K562 (cell line): ENCODE measurements around the gene CCDC9B. TPM values are rescaled to one million over a fixed set of nuclear protein-coding genes. Genes with fewer than 3 reads are reported as not detected.

Experiments used
- ATF6 ChIP-seq: sonication (generic); formaldehyde crosslinking; IDR thresholded peaks from 2 replicates; pipeline ENCODE4 v1.4.0; 2020; ENCODE audit warnings: mild to moderate bottlenecking, missing genetic modification reagents
- ETV5 ChIP-seq: sonication (generic); formaldehyde crosslinking; IDR thresholded peaks from 2 replicates; pipeline ENCODE4 v1.4.0; 2020; ENCODE audit warnings: low read depth, mild to moderate bottlenecking, missing genetic modification reagents
- KLF16 ChIP-seq: IDR thresholded peaks from 2 replicates; pipeline ENCODE4 v1.6.1; 2016; ENCODE audit warnings: antibody characterized with exemption
- L3MBTL2 ChIP-seq: fragments of 450-650 bp; IDR thresholded peaks from 2 replicates; pipeline ENCODE4 v1.6.1; 2016; ENCODE audit warnings: mild to moderate bottlenecking, moderate library complexity
- MAZ ChIP-seq, 2 experiments: fragments of 450-650 bp in 1 of 2; sonication (generic) in 1 of 2; formaldehyde crosslinking; IDR thresholded peaks in 1 of 2; conservative IDR thresholded peaks in 1 of 2; 2 replicates each; pipeline versions ENCODE4 v1.4.0 to v1.5.0; 2020; ENCODE audit warnings: mild to moderate bottlenecking in 1 of 2, missing genetic modification reagents in 1 of 2
- MCM2 ChIP-seq: fragments of 450-650 bp; IDR thresholded peaks from 2 replicates; pipeline ENCODE4 v1.6.1; 2017; ENCODE audit warnings: low read depth, mild to moderate bottlenecking
- MITF ChIP-seq: IDR thresholded peaks from 2 replicates; pipeline ENCODE4 v1.6.1; 2014; ENCODE audit warnings: antibody characterized with exemption
- MTA3 ChIP-seq: fragments of 450-650 bp; formaldehyde crosslinking; IDR thresholded peaks from 2 replicates; pipeline ENCODE4 v1.6.1; 2017; ENCODE audit warnings: mild to moderate bottlenecking, borderline replicate concordance
- PHB2 ChIP-seq: fragments of 450-650 bp; IDR thresholded peaks from 2 replicates; pipeline ENCODE4 v1.6.1; 2017; ENCODE audit warnings: low read depth
- PML ChIP-seq: IDR thresholded peaks from 2 replicates; pipeline ENCODE4 v1.6.1; 2012; ENCODE audit warnings: low read length, inconsistent platforms
- POLR2B ChIP-seq: fragments of 450-650 bp; IDR thresholded peaks from 2 replicates; pipeline ENCODE4 v1.6.1; 2018; ENCODE audit warnings: low read depth; ENCODE audit not compliant: partially characterized antibody
- RAD21 ChIP-seq, 2 experiments: fragments of 250-450 bp in 1 of 2; fragments of 450-650 bp in 1 of 2; sonication (Bioruptor Pico) in 1 of 2; formaldehyde crosslinking in 1 of 2; IDR thresholded peaks in 1 of 2; conservative IDR thresholded peaks in 1 of 2; 2 replicates each; pipeline versions ENCODE4 v1.4.0 to v1.8.0; 2020 to 2022; ENCODE audit warnings: mild to moderate bottlenecking in 2 of 2, moderate library complexity in 1 of 2
- SFPQ ChIP-seq: fragments of 200-400 bp; formaldehyde crosslinking; IDR thresholded peaks from 2 replicates; pipeline ENCODE4 v1.6.1; 2017; ENCODE audit warnings: mild to moderate bottlenecking, low read depth, low read length, moderate library complexity
- SIN3B ChIP-seq: fragments of 450-650 bp; IDR thresholded peaks from 2 replicates; pipeline ENCODE4 v1.6.1; 2017; ENCODE audit warnings: low read depth, mild to moderate bottlenecking, moderate library complexity
- SREBF2 ChIP-seq: sonication (generic); formaldehyde crosslinking; IDR thresholded peaks from 2 replicates; pipeline ENCODE4 v1.4.0; 2020; ENCODE audit warnings: mild to moderate bottlenecking, missing genetic modification reagents
- TAL1 ChIP-seq: fragments of 450-650 bp; IDR thresholded peaks from 2 replicates; pipeline ENCODE4 v1.6.1; 2016; ENCODE audit warnings: mild to moderate bottlenecking
- TFAP4 ChIP-seq: sonication (generic); formaldehyde crosslinking; IDR thresholded peaks from 2 replicates; pipeline ENCODE4 v1.8.0; 2022; ENCODE audit warnings: missing genetic modification reagents, mild to moderate bottlenecking, moderate library complexity, borderline replicate concordance
- ZEB2 ChIP-seq: fragments of 450-650 bp; IDR thresholded peaks from 2 replicates; pipeline ENCODE4 v1.6.1; 2016
- ZKSCAN1 ChIP-seq: fragments of 150-350 bp; IDR thresholded peaks from 2 replicates; pipeline ENCODE4 v1.6.1; 2016; ENCODE audit warnings: low read depth, low read length
- ZZZ3 ChIP-seq: fragments of 450-650 bp; IDR thresholded peaks from 2 replicates; pipeline ENCODE4 v1.6.1; 2016; ENCODE audit warnings: antibody characterized with exemption, mild to moderate bottlenecking, moderate library complexity
- polyA plus RNA-seq, 8 experiments: library from polyadenylated mRNA; depleted of rRNA in 4 of 8; stranded (reverse) in 5 of 8; unstranded in 3 of 8; fragments of >200 nt; fragmentation: Nextera tagmentation in 2 of 8; fragmentation: Illumina TruSeq in 1 of 8; extraction: Ambion mirVana in 2 of 8; extraction: Trizol in 1 of 8; gene quantifications; 2 replicates each; pipeline versions ENCODE4 v1.2.1 to v1.2.3, GENCODE V29; 2011 to 2014; ENCODE audit warnings: inconsistent platforms in 1 of 8, missing spikeins in 1 of 8
- total RNA-seq, 7 experiments: library from RNA; depleted of rRNA in 6 of 7; stranded (reverse); fragments of >200 nt in 6 of 7; fragmentation: Illumina TruSeq in 2 of 7; extraction: Trizol in 2 of 7; gene quantifications; 2 replicates each; pipeline versions ENCODE4 v1.2.1 to v1.2.3, GENCODE V29; 2011 to 2021; ENCODE audit warnings: low replicate concordance in 1 of 7

The CCDC9B gene
- total and polyA plus RNA-seq, 9 of the 15 experiments (the other 6 are each of a cell fraction or from before 2014, with no cell fraction given): 0.01 to 0.47 (median 0.15) TPM; not detected in 1

GRCh38 chr15:40340740-40341400 lies at the start of gene CCDC9B (continued):
- no peak for TF ChIP-seq SREBF2 (CRISPR knock-in tag)
- TF ChIP-seq TAL1: no peak
- TF ChIP-seq POLR2B: no peak
- TF ChIP-seq ATF6 (CRISPR knock-in tag): no peak
- TF ChIP-seq ZEB2: no peak
- TF ChIP-seq MAZ (CRISPR knock-in tag; conservative IDR thresholded peaks at IDR 0.05 in 1 of 2, IDR thresholded peaks at IDR 0.05 in 1 of 2): 0 out of 4 replicates have a peak, but pooled peaks of 1 of the 2 experiments have one; percentile 23
- TF ChIP-seq ZKSCAN1: no peak
- no peak for TF ChIP-seq PML
- no peak for TF ChIP-seq RAD21 (CRISPR knock-in tag; conservative IDR thresholded peaks at IDR 0.05 in 1 of 2, IDR thresholded peaks at IDR 0.05 in 1 of 2)
- no peak for TF ChIP-seq MCM2
- TF ChIP-seq TFAP4 (CRISPR knock-in tag): peak; percentile 30; the same call in 1 of the 2 replicates
- no peak for TF ChIP-seq MITF
- TF ChIP-seq L3MBTL2: peak; percentile 69
- TF ChIP-seq SIN3B: no peak
- no peak for TF ChIP-seq ZZZ3
- TF ChIP-seq PHB2: no peak
- no peak for TF ChIP-seq SFPQ
- TF ChIP-seq ETV5: no peak
- no peak for TF ChIP-seq KLF16
- no peak for TF ChIP-seq MTA3
